Adrenal gland (tissue), 12 donors: ENCODE measurements around the gene TLE5. TPM values are rescaled to one million over a fixed set of nuclear protein-coding genes. Genes with fewer than 3 reads are reported as not detected.

ENCODE experiments used
- DNase-seq, 7 donors: peaks; one replicate each; pipeline ENCODE4 v3.0.0-alpha.2; 2019 to 2020
- H3K27ac ChIP-seq, 5 donors: fragments of 200-600 bp; sonication (generic) in 4 of 5; 1 replicate in 3 of 5; 2 replicates in 2 of 5; pipeline versions ENCODE4 v1.5.1 to v1.8.0; 2016 to 2020; ENCODE audit warnings: mild to moderate bottlenecking in 1 of 5
- H3K27me3 ChIP-seq: fragments of 200-600 bp; 2 replicates; pipeline ENCODE4 v1.8.0; 2021
- H3K36me3 ChIP-seq, 2 donors: fragments of 200-600 bp; replicated peaks in 1 of 2; 1 replicate in 1 of 2; 2 replicates in 1 of 2; pipeline versions ENCODE4 v1.5.1 to v1.8.0; 2018 to 2022
- H3K4me1 ChIP-seq, 2 donors: fragments of 200-600 bp; replicated peaks in 1 of 2; 1 replicate in 1 of 2; 2 replicates in 1 of 2; pipeline versions ENCODE4 v1.5.1 to v1.8.0; 2018 to 2021
- H3K4me3 ChIP-seq, 4 donors: fragments of 200-600 bp; sonication (generic) in 3 of 4; one replicate each; pipeline ENCODE4 v1.5.1; 2016 to 2018
- H3K9me3 ChIP-seq, 3 donors: fragments of 200-600 bp; sonication (generic) in 1 of 3; replicated peaks in 1 of 3; 1 replicate in 2 of 3; 2 replicates in 1 of 3; pipeline versions ENCODE4 v1.5.1 to v1.8.0; 2016 to 2021
- POLR2A ChIP-seq, 2 donors: fragments of 450-650 bp; IDR thresholded peaks; one replicate each; pipeline ENCODE4 v1.6.1; 2017; ENCODE audit warnings: antibody characterized with exemption in 2 of 2, mild to moderate bottlenecking in 2 of 2, moderate library complexity in 1 of 2
- WGBS, 4 donors: extraction: QIAGEN DNeasy Blood & Tissue Kit in 2 of 4; methylation state at CpG; one replicate each; pipeline versions ENCODE4 v1.1.5 to v1.1.7; 2013 to 2017; 5-methylcytosine and 5-hydroxymethylcytosine counted together
- intact Hi-C, 2 donors: fragments of 100-400 bp; cut with DNase I; formaldehyde crosslinking; loops; one replicate each; pipeline versions ENCODE4 v1.14.1 to v1.15.0; 2022 to 2023
- polyA plus RNA-seq, 3 donors: library from polyadenylated mRNA; stranded (reverse); fragments of 200-250 nt in 2 of 3; fragments of 350-450 nt in 1 of 3; fragmentation: Illumina TruSeq in 1 of 3; extraction: RNeasy Lipid Tissue Mini Kit (QIAGEN cat#74804) in 1 of 3; gene quantifications; one replicate each; pipeline ENCODE4 v1.2.3, GENCODE V29; 2013 to 2014
- total RNA-seq, 9 donors: library from RNA; depleted of rRNA in 4 of 9; stranded (reverse); fragments of >200 nt in 4 of 9; fragments of 120-200 nt in 1 of 9; fragmentation: NEBNext Ultra II Directional in 1 of 9; extraction: Animal tissue kit (Norgen Biotek cat#: 25700) in 1 of 9; gene quantifications; one replicate each; pipeline versions ENCODE4 v1.1.0 to v1.2.4, GENCODE V29; 2013 to 2023
- TF ChIP-seq, protein P1 (sequence below), 6 experiments: fragments of 450-650 bp in 4 of 6; fragments of 200-600 bp in 2 of 6; sonication (generic) in 1 of 6; IDR thresholded peaks; 1 replicate in 5 of 6; 2 replicates in 1 of 6; pipeline versions ENCODE4 v1.5.1 to v1.8.0; 2016 to 2021; ENCODE audit warnings: antibody characterized with exemption in 6 of 6, mild to moderate bottlenecking in 2 of 6, moderate library complexity in 1 of 6
- donor health status: healthy with polysubstance abuse.
- donor health status: Bipolar disorder and iron deficiency.
- donor health status: DM: yes; HTN: yes; CAD: no.
- donor health status: DM: no; HTN: no; CAD: no.
- donor health status: DM: no; HTN: no; CAD: no.
- donor health status: DM: yes; HTN: yes; CAD: no.

Gene TLE5
- total and polyA plus RNA-seq, 12 donors = 167 to 2,300 (median 670) TPM

DNA sequence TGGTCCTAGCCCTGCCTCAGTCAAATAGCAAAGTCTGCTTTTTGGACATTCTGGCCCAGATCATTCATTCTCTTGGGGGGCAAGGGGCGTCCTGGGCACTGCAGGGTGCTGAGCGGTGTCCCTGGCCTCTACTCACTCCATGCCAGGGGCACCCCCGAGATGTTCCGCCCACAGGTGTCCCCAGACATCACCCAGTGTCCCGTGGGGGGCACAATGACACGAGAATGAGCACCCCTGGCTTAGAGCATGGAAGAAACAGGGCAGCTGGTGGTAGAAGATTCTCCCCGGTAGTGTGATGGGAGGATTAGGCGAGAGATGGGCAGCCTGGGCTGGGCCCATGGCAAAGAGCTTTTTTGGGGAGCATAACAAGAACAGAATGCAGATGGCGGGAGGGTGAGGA lies 5.3 kb upstream of the TLE5 start:
- intact Hi-C loops = no loop called here
- 73 to 86% (median 79%) methylated on average over 6 to 9 of the region's 9 CpGs for whole genome bisulfite sequencing, 4 donors
- H3K27ac ChIP-seq = peak overlapping the region in 3 of 5 donors; percentile 47 to 64 (median 55)
- H3K4me1 ChIP-seq = peaks cover 17 to 20% of the 10 kb centered on the region in 2 donors
- no peaks in the 10 kb centered on the region for H3K9me3 ChIP-seq
- no peaks in the 10 kb centered on the region for H3K27me3 ChIP-seq
- H3K36me3 ChIP-seq = no peaks in the 10 kb centered on the region
- H3K4me3 ChIP-seq = no peak overlapping the region
- no peak for DNase-seq
- TF ChIP-seq POLR2A (IDR thresholded peaks at IDR 0.05) = no peak
- TF ChIP-seq, protein P1, sequence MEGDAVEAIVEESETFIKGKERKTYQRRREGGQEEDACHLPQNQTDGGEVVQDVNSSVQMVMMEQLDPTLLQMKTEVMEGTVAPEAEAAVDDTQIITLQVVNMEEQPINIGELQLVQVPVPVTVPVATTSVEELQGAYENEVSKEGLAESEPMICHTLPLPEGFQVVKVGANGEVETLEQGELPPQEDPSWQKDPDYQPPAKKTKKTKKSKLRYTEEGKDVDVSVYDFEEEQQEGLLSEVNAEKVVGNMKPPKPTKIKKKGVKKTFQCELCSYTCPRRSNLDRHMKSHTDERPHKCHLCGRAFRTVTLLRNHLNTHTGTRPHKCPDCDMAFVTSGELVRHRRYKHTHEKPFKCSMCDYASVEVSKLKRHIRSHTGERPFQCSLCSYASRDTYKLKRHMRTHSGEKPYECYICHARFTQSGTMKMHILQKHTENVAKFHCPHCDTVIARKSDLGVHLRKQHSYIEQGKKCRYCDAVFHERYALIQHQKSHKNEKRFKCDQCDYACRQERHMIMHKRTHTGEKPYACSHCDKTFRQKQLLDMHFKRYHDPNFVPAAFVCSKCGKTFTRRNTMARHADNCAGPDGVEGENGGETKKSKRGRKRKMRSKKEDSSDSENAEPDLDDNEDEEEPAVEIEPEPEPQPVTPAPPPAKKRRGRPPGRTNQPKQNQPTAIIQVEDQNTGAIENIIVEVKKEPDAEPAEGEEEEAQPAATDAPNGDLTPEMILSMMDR (IDR thresholded peaks at IDR 0.05) = no peak

DNA sequence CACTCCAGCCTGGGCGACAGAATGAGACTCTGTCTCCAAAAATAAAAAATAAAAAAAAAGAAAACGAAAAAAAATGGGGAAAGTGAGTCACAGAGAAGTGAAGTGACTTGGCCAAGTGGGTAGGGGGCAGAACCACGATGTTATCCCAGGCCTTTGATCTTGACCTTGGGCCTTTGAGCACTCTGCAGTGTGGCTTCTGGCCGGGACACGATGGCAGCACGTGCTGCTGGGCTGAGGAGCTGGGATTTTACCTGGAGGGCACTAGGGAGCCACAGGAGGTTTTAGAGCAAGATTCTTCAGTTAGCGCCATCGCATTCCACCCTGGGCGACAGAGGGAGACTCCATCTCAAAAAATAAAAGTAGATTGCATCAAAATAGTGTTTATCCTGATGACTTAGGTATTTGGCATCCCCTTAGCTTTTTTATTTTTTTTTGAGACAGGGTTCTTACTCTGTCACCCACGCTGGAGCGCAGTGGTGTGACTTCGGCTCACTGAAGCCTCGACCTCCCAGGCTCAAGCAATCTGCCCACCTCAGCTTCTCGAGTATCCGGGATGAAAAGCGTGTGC lies 4.3 kb upstream of the TLE5 start:
- no peak for DNase-seq
- TF ChIP-seq, protein P1 (IDR thresholded peaks at IDR 0.05) = no peak
- no peak for TF ChIP-seq POLR2A (IDR thresholded peaks at IDR 0.05)
- 74 to 81% (median 81%) methylated on average over 16 of the region's 16 CpGs for WGBS, 4 donors
- Histone ChIP-seq H3K27me3 (no peaks in the 10 kb centered on the region), H3K4me3 (no peak overlapping the region), H3K27ac (no peak overlapping the region), H3K4me1 (peaks cover 17 to 20% of the 10 kb centered on the region in 2 donors), H3K9me3 (no peaks in the 10 kb centered on the region), H3K36me3 (no peaks in the 10 kb centered on the region)
- intact Hi-C loops = no loop called here

DNA sequence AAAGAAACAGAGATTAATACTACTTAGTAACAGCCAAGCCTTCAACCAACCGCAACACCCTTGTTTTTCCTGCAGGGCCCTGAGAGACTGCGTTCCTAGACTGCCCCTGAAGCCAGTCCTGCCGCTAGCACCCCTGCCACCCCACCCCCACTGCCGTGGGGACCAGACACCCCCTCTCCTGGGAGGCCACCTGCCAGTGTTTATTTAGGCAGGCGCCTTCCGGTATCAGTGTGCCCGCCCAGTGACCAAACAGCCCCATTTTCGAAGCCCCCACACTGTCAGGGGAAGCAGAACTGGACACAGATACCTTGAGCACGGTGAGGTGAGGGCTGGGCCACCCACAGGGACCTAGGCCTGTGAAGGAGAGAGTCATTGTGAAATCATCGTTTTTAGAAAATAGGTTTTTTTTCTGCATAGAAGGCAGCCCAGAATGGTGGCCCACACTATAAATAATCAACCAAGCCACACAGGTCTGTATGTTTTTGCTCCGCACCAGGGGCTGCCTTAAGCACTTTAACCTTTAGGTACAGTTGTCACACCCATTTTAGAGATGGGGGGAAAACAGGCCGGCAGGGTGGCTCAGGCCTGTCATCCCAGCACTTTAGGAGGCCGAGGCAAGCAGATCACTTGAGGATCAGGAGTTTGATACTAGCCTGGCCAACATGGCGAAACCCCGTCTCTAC lies 3.5 kb upstream of the TLE5 start:
- intact Hi-C loops = no loop called here
- H3K27ac ChIP-seq = no peak overlapping the region
- H3K4me1 ChIP-seq = peaks cover 20 to 24% of the 10 kb centered on the region in 2 donors
- 68 to 82% (median 75%) methylated on average over 12 to 15 of the region's 15 CpGs for WGBS, 4 donors
- no peaks in the 10 kb centered on the region for H3K36me3 ChIP-seq
- H3K27me3 ChIP-seq = no peaks in the 10 kb centered on the region
- no peaks in the 10 kb centered on the region for H3K9me3 ChIP-seq
- H3K4me3 ChIP-seq = no peak overlapping the region
- no peak for DNase-seq
- TF ChIP-seq, protein P1 (IDR thresholded peaks at IDR 0.05) = no peak
- no peak for TF ChIP-seq POLR2A (IDR thresholded peaks at IDR 0.05)

DNA sequence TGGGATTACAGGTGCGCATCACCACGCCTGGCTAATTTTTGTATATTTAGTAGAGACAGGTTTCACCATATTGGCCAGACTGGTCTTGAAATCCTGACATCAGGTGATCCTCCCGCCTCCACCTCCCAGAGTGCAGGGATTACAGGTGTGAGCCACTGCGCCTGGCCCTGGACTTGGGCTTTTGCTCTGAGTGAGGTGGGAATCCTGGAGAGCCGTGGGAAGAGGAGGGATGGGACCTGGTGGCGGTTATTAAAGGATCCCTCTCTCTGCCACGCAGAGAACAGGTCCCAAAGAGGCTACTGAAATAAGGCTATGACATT lies 1.7 kb upstream of the TLE5 start:
- H3K4me3 ChIP-seq = no peak overlapping the region
- TF ChIP-seq, protein P1 (IDR thresholded peaks at IDR 0.05) = no peak
- TF ChIP-seq POLR2A (IDR thresholded peaks at IDR 0.05) = no peak
- H3K9me3 ChIP-seq = no peaks in the 10 kb centered on the region
- intact Hi-C loops = no loop called here
- H3K27ac ChIP-seq = peak overlapping the region in 1 of 5 donors; percentile 100
- DNase-seq = no peak
- WGBS, 4 donors = 94 to 98% (median 97%) methylated on average over 6 to 7 of the region's 7 CpGs
- peaks cover 0 to 13% of the 10 kb centered on the region in 2 donors for H3K36me3 ChIP-seq
- peaks cover 27 to 41% of the 10 kb centered on the region in 2 donors for H3K4me1 ChIP-seq
- no peaks in the 10 kb centered on the region for H3K27me3 ChIP-seq
